Putamen (tissue), 1 donor: ENCODE data around the gene CHMP4A.

Experiments used
- DNase-seq: peaks from one replicate; pipeline ENCODE4 v3.0.0-alpha.2; 2016; ENCODE audit warnings: low spot score

Gene CHMP4A

DNA sequence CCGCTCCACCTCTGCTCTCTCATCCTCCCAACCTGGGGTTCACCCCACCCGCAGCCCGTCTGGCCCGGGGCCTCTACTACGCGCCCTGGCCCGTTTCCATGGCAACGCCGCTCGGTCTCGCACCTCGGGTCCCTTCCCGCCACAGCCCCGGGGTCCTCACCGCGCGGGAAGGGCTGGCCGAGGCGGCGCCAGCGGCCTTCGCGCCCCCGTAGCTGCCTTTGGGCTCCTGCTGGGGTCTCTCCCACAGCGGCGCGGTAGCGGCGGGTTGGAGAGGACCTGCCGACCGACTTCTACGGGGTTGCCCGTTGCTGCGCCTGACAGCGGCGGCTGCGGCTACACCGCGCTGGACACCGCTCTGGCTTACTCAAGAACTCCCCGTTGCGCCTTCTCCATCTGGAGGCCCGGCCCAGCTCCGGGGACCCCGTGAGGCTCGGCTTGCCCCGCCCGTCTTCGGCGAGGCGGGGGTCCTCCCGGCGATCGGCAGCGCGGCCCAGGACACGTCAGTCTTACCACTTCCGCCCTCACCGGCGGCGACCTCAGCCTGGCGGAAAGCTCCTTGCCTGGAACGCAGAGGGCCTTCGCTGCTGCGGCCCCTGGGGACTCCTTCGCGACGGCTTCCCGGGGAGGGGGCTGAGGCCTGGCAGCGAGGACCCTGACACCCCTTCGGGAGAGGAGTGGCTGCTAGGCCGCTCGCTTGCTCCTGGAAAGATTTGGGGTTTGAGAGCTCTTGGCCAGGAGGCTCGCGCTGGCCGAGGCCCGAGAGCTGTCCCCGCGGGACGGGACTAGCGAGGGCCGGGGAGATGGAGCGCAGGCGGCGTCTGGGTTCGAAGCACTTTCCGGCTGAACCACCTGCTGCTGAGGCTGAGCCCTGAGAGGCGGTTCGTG lies 17.9 kb downstream of the CHMP4A start, which contains the start of gene TM9SF1:
TSS of gene TM9SF1 (minus strand) at position 256 of the 885 bp plus-strand sequence. CDS start 422 bp downstream, outside the sequence.
- peak; percentile 74 for DNase-seq

GRCh38 chr14:24194873-24195185 lies 18.5 kb downstream of the CHMP4A start:
- DNase-seq: no peak

DNA sequence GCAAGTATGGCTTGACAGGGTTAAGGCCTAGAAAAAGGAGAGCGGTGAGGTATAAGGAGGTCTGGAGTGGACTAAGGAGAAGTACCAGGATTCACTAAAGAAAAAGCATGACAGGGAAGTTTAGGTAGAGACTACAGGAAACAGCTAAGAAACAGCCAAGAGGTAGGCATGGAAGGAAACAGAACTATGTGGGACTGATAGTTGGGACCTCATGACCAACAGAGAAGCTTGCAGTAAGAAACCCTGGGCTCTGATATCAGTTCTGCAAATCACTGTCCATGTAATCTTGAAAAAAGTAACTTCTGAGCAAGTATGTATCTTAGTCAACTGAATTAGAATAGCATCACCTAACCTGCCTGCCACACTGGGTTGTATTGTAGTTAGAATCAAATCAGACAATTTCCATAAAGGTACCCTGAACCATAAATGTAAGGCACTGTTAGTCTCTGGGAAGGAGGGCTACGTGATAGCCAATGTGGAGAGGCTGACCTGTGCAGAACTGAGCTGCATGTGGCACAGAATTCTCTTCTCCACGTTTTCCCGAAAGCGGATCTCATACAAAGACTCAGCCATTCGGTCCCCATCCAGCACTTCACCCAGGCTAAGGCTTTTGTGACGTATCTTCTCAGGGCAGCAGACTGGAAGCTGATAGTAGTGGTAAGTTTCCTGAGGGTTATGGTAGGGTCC lies 19.0 kb downstream of the CHMP4A start:
- DNase-seq: no peak

DNA sequence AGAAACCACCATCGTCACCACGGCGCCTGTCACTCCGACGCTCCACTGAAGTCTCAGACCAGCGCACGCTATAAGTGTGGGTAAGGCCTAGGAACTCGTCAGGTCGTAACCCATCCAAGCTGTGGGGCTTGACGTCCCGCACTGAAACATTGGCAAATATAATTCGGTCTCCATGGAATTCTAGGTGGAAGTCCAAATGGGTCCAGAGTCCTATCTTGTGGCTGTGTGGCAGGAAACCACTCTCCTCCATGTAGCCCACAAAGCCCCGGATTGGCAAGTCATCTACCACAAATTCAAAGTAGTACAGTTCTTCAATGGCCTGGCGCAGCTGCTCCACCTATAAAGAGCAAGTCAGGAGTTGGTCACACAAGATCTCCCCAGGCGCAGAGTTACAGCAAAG lies 20.4 kb downstream of the CHMP4A start:
- DNase-seq: no peak

GRCh38 chr14:24190416-24190815 lies 22.9 kb downstream of the CHMP4A start:
- DNase-seq: no peak

DNA sequence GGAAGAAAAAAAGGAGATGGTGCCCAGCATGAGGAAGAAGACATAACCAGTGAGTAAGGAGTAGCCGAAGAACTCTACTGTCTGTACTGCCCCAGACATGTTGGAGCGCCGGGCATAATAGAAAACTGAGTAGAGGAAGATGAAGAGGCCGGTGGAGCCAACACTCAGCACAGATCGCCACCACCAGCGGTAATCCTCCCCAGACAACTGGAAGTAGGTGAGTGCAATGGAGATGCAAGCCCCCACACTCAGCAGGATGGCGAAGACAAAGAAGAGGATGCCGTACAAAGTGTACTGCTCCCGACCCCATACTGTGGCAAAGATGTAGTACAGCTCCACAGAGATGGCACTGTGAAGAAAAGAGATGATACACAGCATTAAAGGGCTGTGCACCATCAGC lies 23.8 kb downstream of the CHMP4A start:
- DNase-seq: no peak

GRCh38 chr14:24189059-24189375 lies 24.3 kb downstream of the CHMP4A start:
- no peak for DNase-seq

DNA sequence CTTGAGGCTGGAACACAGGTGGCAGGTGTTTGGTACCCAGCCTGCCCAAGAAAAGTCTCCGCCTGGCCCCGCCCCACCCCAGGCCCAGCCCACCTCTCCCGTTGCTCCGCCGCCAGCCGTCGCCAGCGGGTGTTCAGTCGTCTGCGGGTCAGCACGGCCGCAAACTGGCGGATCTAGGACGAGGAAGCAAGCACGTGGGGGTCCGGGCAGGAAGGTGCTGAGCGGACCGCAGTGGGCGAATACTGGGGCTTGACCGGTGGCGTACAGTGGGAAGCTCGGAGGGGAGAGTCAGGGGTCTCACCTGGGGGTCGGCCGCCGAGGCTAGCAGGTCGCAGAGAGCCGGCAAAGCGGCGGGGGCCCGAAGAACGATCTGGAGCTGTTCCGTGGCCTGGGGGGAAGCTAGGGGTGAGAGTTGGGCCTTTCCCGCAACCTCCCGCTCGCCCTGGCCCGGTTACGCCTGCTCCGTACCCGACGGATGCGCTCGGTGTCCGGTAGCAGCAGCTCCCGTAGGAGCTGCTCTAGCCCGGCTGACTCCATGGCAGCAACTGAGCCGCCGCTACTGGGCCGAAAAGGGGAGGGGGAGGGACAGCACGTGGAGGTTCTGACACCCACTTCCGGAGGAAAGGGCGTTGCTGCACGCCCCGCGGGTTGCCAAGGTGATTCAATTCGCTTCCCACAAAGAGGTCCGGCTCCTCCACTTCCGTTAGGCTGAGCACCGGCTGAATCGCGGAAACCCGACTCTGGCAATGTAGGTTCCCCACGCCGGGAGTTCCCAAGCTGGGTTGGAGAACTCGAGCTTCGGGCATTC lies 24.8 kb downstream of the CHMP4A start, which contains the start of gene IPO4:
TSS of gene IPO4 (minus strand) at position 566 of the 808 bp plus-strand sequence. CDS start at position 537, 29 bp downstream.
- DNase-seq: peak; percentile 96

- no peak for DNase-seq
Observed at GRCh38 chr14:24187539-24187915, 25.8 kb downstream of the CHMP4A start.

DNA sequence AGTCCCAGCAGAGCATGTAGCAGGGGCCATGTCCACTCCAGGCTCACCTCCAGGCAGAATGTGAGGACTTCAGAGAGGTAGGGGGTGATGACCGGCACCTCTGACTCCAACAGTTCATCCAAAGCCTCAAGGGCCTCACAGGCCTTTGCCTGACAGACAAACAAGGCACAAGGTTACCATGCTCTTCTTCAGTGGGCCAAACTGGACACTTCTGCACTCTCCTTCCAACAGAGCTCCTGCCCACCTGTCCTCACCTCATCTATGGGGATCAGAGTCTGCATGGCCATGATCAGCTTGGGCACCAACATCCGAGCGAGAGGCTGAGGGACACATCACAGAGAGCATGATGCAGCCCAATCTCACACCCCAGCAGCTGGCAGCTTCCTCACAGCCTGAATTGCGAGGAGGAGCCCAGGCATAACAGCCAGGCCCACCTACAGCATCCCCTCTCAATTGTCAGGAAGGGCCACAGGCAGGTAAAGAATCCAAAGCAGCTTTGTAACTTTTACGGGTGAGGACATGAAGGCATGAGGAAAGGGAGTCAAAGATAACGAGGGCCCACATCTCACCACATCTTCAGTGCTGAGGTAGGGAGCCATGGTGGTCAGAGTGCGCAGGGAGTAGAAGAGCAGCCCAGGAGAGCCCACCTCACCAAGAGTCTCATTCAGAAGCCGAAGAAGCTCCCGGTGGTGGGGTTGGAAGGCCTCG lies 26.3 kb downstream of the CHMP4A start:
- no peak for DNase-seq

DNA sequence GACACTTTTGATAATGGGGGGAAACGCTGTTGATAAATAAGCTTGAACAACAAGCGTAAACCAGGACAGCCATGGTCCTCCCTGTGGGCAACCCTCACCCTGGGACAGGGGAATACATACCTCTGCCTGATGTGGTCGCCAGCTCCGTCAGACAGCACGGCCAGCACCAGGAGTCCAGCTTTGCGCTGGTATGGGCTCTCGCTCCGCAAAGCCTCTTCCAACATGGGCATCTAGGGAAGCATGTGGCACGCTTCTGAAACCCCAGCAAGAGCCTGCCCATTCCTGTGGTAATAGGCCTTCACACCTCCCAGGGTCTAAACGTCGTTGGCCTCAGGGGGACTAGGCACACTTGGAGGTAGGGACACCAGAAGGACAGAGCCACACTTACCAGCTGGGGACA lies 27.5 kb downstream of the CHMP4A start:
- no peak for DNase-seq

GRCh38 chr14:24185026-24185425 lies 28.3 kb downstream of the CHMP4A start:
- no peak for DNase-seq

GRCh38 chr14:24184104-24184970 lies 29.0 kb downstream of the CHMP4A start:
- no peak for DNase-seq

GRCh38 chr14:24183014-24183481 lies 30.2 kb downstream of the CHMP4A start:
- no peak for DNase-seq

DNA sequence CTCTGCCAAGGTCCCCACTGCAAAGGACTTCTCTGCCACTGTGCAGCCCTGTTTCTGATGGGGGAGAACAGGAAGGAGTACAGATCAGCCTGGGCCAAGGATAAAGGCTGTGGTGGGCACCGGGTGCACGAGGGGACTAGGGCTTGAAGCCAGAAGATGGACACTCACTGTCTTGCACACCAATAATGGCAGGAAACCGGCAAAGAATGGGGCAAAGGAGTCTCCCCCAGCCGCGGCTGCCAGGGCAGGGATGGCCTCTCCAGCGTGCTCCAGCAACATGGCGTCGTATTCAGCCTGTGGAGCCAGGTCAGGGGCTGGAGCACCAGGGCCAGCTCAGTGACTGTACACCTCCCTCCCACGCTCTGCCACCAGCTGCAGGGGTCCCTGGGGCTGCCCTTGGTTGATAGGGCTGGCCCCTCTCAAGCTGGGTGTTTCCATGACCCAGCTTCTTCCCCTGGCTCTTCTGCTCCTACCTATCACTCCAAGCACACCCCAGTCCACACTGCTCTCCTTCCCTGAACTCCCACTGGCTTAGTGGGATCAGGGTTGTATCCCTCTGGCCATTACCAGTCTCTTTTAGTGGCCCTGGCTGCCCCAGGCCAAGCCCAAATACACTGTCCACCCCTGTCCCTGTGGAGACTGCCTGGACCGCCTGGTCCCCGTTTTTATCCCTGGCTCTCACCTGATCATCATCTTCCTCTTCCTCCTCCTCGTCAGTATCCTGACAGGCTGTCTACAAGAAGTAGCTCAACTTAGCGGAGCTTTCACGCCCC lies 31.0 kb downstream of the CHMP4A start:
- no peak for DNase-seq

DNA sequence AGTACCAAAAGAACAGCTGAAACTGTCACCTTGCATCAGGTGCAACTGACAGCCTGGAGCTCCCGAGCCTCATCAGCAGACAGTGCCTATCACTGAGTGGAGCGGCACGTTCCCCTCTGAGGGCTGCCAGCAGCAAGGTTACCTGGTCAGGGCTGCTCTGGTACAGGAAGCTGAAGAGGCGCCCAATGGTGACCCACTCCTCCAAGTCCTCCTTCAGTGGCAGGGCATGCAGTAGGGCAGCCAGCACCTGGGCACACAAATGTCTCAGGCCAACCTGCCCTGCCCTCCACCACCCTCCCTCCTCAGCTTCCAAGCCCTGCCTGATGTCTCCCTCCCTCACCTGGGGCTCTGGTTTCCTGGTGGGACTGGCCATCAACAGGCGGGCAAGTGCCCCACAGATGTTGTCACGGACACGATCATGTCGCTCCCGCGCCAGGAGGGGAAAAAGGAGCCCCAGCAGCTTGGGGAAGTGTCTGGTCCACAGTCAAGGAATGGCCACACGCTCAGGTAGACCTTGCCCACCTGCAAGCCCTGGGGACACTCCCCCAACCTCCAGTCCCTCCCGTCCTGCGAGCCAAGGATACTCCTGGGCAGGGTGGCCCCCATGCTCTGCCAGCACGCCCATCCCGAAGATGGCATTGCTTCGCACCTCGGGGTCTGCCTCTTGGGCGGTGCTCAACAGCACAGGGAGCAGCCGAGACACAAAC lies 31.8 kb downstream of the CHMP4A start:
- DNase-seq: no peak

DNA sequence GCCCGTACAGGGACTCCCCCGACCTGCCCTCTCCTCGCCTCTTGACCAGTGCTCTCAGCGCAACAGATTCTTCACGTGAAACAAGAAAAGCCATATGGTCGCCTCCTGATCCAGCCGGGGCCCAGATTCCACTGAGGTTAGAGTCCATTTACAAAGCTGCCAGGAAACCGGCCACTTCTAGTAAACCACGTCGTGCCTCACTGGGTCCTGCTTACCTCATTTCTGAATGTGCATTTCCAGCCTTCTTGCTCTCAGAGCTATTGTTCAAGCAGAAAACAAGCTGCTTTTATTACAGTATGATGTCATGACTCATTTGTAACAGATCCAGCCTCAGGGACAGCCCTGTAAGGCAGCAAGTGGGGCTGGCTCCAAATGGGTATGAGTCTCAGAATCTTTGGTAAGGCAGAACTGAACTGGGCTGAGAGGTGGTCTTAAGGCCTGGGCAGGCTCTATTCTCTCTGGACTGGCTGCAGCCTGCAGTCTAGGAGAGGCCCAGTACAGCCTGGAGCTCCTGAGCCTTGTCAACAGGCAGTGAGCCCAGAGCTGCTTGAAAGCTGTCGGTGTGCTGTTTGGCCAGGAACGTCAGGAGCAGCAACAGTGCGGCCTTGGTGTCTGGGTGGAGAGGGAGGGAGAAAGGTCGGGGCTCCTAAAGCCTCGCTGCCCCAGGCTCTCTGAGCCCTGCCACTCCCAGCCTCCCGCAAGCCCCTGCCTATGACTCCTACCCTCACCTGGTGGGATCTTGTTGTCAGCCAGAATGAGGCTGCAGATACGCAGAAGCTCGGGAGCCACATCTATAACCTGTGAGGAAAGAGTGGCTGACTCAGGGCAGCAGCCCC lies 33.1 kb downstream of the CHMP4A start:
- no peak for DNase-seq

DNA sequence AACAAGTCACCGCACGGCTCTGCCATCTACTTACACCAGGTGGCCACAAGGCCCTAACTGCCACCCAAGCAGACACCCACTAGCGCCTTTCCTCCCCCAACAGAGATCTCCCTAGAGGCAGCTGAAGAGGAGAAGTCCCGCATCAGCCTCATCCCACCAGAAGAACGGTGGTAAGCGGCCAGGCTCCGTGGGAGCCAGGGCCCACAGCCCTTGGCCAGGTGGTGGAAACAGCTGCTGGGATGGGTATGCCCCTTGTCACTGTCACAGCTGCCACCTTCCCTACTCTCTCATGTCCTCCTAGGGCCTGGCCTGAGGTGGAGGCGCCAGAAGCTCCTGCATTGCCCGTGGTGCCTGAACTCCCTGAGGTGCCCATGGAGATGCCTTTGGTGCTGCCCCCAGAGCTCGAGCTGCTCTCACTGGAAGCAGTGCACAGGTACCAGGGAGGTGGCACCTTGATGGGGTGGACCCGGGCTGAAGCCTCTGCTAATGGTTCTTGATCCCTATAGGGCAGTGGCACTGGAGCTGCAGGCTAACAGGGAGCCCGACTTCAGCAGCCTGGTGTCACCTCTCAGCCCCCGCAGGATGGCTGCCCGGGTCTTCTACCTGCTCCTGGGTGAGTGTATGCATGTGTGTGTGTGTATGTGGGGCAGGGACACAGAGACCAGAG lies 33.9 kb downstream of the CHMP4A start:
- DNase-seq: no peak
